ENCODE data around the gene OLFML1.

DNA sequence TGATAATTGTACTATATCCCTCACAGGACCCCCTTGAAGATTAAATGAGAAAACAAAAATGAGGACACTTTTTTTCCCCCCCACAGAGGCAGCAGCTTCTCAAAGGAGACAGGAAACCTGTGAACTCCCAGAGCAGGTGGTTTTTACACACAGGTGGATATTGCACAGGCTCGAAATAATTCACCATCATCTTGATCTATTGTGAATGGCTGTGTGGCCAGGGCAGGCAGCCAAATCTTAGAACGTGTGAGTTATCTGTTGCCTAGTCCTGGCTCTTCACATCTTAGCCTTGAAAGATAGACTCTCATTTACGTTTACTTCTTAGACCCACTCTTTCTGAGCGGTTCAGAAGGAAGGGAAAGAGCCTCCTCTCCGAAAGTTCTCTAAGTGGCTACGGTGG, 52.0 kb downstream of the OLFML1 start:
- TF ChIP-seq, protein P1, sequence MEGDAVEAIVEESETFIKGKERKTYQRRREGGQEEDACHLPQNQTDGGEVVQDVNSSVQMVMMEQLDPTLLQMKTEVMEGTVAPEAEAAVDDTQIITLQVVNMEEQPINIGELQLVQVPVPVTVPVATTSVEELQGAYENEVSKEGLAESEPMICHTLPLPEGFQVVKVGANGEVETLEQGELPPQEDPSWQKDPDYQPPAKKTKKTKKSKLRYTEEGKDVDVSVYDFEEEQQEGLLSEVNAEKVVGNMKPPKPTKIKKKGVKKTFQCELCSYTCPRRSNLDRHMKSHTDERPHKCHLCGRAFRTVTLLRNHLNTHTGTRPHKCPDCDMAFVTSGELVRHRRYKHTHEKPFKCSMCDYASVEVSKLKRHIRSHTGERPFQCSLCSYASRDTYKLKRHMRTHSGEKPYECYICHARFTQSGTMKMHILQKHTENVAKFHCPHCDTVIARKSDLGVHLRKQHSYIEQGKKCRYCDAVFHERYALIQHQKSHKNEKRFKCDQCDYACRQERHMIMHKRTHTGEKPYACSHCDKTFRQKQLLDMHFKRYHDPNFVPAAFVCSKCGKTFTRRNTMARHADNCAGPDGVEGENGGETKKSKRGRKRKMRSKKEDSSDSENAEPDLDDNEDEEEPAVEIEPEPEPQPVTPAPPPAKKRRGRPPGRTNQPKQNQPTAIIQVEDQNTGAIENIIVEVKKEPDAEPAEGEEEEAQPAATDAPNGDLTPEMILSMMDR (IDR thresholded peaks at IDR 0.05) = no peak
- no peak for TF ChIP-seq POLR2A (IDR thresholded peaks at IDR 0.05)
- TF ChIP-seq POLR2AphosphoS5 (IDR thresholded peaks at IDR 0.05; ENCODE audit: insufficient read depth in 1 of 2, low read depth in 1 of 2) = no peak
